HG02981 (cell line): ENCODE results near the gene CELA3B.
"Not testable (repeated sequence)": the region's sequence is repeated elsewhere in the genome, so short reads cannot be mapped to it uniquely, and the experiment has no call there.

Source experiments
- ATAC-seq: cut with Tn5 transposase; IDR thresholded peaks from one replicate; pipeline ENCODE4 v1.9.1; 2021; ENCODE audit warnings: mild to moderate bottlenecking, moderate library complexity; ENCODE audit not compliant: unreplicated experiment

Gene CELA3B

GRCh38 chr1:21942959-21943640 lies 33.7 kb upstream of the CELA3B start:
- not testable (repeated sequence) for ATAC-seq

GRCh38 chr1:21944733-21945073 lies 32.1 kb upstream of the CELA3B start:
- ATAC-seq = no peak

- ATAC-seq = no peak
These were observed 29.8 kb upstream of the CELA3B start for GRCh38 chr1:21946836-21947587.

GRCh38 chr1:21950734-21951133 lies 26.1 kb upstream of the CELA3B start:
- no peak for ATAC-seq

GRCh38 chr1:21951226-21951870 lies 25.5 kb upstream of the CELA3B start:
- ATAC-seq = no peak

- no peak for ATAC-seq
These were observed 23.9 kb upstream of the CELA3B start for GRCh38 chr1:21952786-21953520.

GRCh38 chr1:21955058-21955457 lies 21.8 kb upstream of the CELA3B start:
- ATAC-seq = no peak

GRCh38 chr1:21955501-21956281 lies 21.1 kb upstream of the CELA3B start:
- no peak for ATAC-seq

- ATAC-seq = no peak
These were observed 19.9 kb upstream of the CELA3B start for GRCh38 chr1:21956720-21957552.

- no peak for ATAC-seq
These were observed 15.5 kb upstream of the CELA3B start for GRCh38 chr1:21961337-21961736.

- no peak for ATAC-seq
These were observed 15.0 kb upstream of the CELA3B start for GRCh38 chr1:21961799-21962198.

GRCh38 chr1:21963477-21964217 lies 13.2 kb upstream of the CELA3B start:
- peak; percentile 73 for ATAC-seq

GRCh38 chr1:21966247-21967000 lies 10.4 kb upstream of the CELA3B start:
- ATAC-seq = no peak

- ATAC-seq = not testable (repeated sequence)
These were observed 9.6 kb upstream of the CELA3B start for GRCh38 chr1:21967216-21967615.

- not testable (repeated sequence) for ATAC-seq
These were observed 7.8 kb upstream of the CELA3B start for GRCh38 chr1:21969066-21969465.

GRCh38 chr1:21970523-21970922 lies 6.3 kb upstream of the CELA3B start:
- ATAC-seq = not testable (repeated sequence)

GRCh38 chr1:21972973-21973441 lies 3.8 kb upstream of the CELA3B start:
- ATAC-seq = not testable (repeated sequence)

- ATAC-seq = not testable (repeated sequence)
These were observed 2.9 kb upstream of the CELA3B start for GRCh38 chr1:21973948-21974347.
